Uterus (tissue), 4 donors: ENCODE measurements around the gene GPR17. TPM values are rescaled to one million over a fixed set of nuclear protein-coding genes. Genes with fewer than 3 reads are reported as not detected.
A peak's percentile ranks its signal among the peaks of the same experiment; 100 is the strongest.

Source experiments
- DNase-seq, 2 donors: peaks; one replicate each; pipeline ENCODE4 v3.0.0-alpha.2; 2019 to 2020
- H3K27ac ChIP-seq, 2 donors: fragments of 200-600 bp; sonication (generic); 1 replicate in 1 of 2; 2 replicates in 1 of 2; pipeline ENCODE4 v1.5.1; 2016 to 2018
- H3K27me3 ChIP-seq, 2 donors: fragments of 200-600 bp; sonication (generic); one replicate each; pipeline ENCODE4 v1.5.1; 2018 to 2019; ENCODE audit warnings: control low read depth in 1 of 2
- H3K36me3 ChIP-seq, 2 donors: fragments of 200-600 bp; sonication (generic); one replicate each; pipeline ENCODE4 v1.5.1; 2019; ENCODE audit warnings: control low read depth in 1 of 2
- H3K4me1 ChIP-seq, 2 donors: fragments of 200-600 bp; sonication (generic); one replicate each; pipeline ENCODE4 v1.5.1; 2018 to 2019; ENCODE audit warnings: control low read depth in 1 of 2
- H3K4me3 ChIP-seq, 2 donors: fragments of 200-600 bp; sonication (generic); 1 replicate in 1 of 2; 2 replicates in 1 of 2; pipeline ENCODE4 v1.5.1; 2018 to 2019; ENCODE audit warnings: mild to moderate bottlenecking in 1 of 2
- H3K9me3 ChIP-seq, 2 donors: fragments of 200-600 bp; sonication (generic); one replicate each; pipeline ENCODE4 v1.5.1; 2019; ENCODE audit warnings: control low read depth in 1 of 2
- POLR2A ChIP-seq, 2 donors: fragments of 450-650 bp; IDR thresholded peaks; one replicate each; pipeline ENCODE4 v1.6.1; 2016; ENCODE audit warnings: antibody characterized with exemption in 2 of 2, mild to moderate bottlenecking in 1 of 2, moderate library complexity in 1 of 2
- intact Hi-C: fragments of 100-400 bp; cut with DNase I; formaldehyde crosslinking; loops from one replicate; pipeline ENCODE4 v1.15.1; 2023; ENCODE audit warnings: low total_unique reads
- total RNA-seq, 4 donors: library from RNA; depleted of rRNA in 3 of 4; stranded (reverse); fragments of >200 nt in 3 of 4; gene quantifications; one replicate each; pipeline versions ENCODE4 v1.1.0 to v1.2.4, GENCODE V29; 2014 to 2023
- TF ChIP-seq, protein P1 (sequence below), 4 experiments: fragments of 200-600 bp in 2 of 4; fragments of 450-650 bp in 2 of 4; sonication (generic) in 2 of 4; IDR thresholded peaks; one replicate each; pipeline ENCODE4 v1.5.1; 2016 to 2019; ENCODE audit warnings: antibody characterized with exemption in 4 of 4, mild to moderate bottlenecking in 2 of 4, moderate library complexity in 1 of 4
- donor health status: DM: yes; HTN: yes; CAD: no.

Gene GPR17
- total RNA-seq, 4 donors from 2014 or later = 0.41 TPM; not detected in 3

DNA sequence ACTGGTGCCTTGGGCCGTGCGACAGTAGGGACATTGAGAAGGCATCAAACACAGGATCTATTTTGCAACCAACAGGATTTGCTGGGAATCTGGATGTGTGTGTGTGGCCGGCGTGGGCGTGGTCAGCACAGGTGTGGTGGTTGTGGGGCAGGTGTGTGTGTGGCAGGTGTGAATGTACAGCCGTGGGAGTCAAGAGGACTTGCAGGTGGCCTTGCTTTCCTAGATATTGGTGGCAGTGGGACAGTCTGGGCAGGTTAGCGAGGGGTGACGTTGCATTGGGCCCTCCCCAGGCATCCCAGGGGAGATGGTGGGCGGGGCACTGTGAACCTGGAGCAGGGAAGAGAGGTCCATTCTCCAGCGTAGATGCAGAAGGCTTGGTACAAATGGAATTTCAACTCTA is 32.6 kb downstream of the GPR17 start:
- no peaks in the 10 kb centered on the region for H3K27me3 ChIP-seq
- no peaks in the 10 kb centered on the region for H3K36me3 ChIP-seq
- no peak for DNase-seq
- H3K4me1 ChIP-seq = peaks cover 0 to 15% of the 10 kb centered on the region in 2 donors
- H3K9me3 ChIP-seq = no peaks in the 10 kb centered on the region
- intact Hi-C loops = no loop called here
- TF ChIP-seq POLR2A (IDR thresholded peaks at IDR 0.05) = no peak
- TF ChIP-seq, protein P1, sequence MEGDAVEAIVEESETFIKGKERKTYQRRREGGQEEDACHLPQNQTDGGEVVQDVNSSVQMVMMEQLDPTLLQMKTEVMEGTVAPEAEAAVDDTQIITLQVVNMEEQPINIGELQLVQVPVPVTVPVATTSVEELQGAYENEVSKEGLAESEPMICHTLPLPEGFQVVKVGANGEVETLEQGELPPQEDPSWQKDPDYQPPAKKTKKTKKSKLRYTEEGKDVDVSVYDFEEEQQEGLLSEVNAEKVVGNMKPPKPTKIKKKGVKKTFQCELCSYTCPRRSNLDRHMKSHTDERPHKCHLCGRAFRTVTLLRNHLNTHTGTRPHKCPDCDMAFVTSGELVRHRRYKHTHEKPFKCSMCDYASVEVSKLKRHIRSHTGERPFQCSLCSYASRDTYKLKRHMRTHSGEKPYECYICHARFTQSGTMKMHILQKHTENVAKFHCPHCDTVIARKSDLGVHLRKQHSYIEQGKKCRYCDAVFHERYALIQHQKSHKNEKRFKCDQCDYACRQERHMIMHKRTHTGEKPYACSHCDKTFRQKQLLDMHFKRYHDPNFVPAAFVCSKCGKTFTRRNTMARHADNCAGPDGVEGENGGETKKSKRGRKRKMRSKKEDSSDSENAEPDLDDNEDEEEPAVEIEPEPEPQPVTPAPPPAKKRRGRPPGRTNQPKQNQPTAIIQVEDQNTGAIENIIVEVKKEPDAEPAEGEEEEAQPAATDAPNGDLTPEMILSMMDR (IDR thresholded peaks at IDR 0.05) = no peak
- H3K4me3 ChIP-seq = no peak overlapping the region
- H3K27ac ChIP-seq = no peak overlapping the region

DNA sequence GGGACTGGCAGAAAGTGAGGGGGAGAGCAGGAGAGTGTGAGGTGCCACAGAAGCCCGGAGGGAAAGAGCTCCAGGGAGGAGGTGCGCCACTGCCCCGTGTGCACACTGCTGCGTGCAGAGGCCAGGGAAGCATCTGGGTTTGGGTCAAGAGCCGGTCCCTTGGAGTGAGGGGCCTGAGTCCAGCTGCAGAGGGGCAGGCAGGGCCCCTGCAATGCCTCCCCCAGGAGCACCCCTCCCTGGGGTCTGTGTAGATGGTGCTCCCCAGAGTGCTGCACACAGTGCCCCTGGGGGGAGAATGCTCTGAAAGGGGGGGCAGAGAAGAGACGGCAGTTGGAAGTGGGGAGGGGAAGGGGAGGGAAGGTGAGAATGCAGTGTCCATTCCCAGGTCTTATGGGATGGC is 33.0 kb downstream of the GPR17 start:
- TF ChIP-seq, protein P1 (IDR thresholded peaks at IDR 0.05) = no peak
- no peak for TF ChIP-seq POLR2A (IDR thresholded peaks at IDR 0.05)
- intact Hi-C loops = no loop called here
- DNase-seq = no peak
- Histone ChIP-seq H3K4me1 (peaks cover 0 to 15% of the 10 kb centered on the region in 2 donors), H3K9me3 (no peaks in the 10 kb centered on the region), H3K27me3 (no peaks in the 10 kb centered on the region), H3K27ac (no peak overlapping the region), H3K36me3 (no peaks in the 10 kb centered on the region), H3K4me3 (no peak overlapping the region)

DNA sequence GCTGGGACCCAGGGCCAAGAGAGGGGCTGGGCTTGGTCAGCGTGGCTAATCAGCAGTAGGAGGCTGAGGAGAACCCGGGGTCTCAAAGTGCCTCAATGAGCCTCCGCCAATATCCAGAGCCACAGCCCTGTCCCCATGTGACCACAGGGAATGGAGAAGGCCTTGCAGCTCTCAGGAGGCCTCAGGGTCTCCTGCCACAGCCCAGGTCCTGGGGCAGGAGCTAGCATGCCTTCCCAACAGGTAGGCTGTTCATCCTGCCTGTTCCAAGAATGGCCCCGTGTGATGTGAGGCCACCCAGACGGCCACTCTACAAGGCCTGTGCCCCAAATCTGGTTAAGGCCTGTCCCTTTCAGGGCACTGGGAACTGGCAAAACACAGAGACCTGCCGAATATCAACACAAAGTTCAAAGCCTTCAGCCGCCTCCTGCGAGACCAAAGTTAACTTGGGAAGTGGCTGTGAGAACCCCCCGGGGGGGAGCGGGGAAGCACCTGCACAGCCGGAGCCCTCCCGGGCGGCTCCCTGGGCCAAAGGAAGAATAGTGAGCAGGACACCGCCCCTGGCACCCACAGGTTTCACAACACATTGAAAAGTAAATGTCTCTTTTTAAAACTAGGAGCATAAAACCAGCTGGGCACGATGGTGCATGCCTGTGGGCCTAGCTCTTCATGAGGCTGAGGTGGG is 33.9 kb downstream of the GPR17 start:
- Histone ChIP-seq H3K36me3 (no peaks in the 10 kb centered on the region), H3K9me3 (no peaks in the 10 kb centered on the region), H3K4me1 (peaks cover 0 to 15% of the 10 kb centered on the region in 2 donors), H3K27ac (peak overlapping the region; percentile 70 to 76), H3K4me3 (no peak overlapping the region), H3K27me3 (no peaks in the 10 kb centered on the region)
- no peak for DNase-seq
- intact Hi-C loops = no loop called here
- no peak for TF ChIP-seq POLR2A (IDR thresholded peaks at IDR 0.05)
- TF ChIP-seq, protein P1 (IDR thresholded peaks at IDR 0.05) = no peak

DNA sequence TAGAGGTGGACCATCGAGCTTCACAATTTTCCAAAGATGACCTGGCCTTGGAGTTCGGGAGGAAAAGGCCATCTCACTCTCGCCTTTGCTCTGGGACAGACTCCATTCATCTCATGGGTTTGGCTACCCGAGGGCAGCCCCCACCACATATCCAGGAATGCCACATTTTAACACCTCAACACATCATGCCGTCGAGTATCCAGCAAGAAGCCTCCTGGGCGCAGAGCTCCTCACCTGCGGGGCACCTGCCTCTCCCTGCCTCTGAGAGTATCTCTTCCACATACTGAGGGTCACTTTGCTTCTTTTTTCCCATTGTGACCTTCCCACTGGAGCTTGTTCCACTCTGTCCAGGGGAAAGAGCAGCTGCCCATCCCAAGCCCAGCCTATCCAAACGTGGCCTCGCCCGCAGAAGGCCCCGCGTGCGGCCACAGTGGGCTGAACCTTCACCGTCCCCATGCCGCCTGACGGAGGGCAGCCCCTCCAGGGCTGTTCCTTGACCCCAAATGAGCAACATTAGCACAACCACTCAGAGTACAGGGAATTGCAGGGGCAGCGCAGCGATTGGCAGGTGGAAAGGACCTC is 34.8 kb downstream of the GPR17 start:
- Histone ChIP-seq H3K4me1 (peaks cover 0 to 15% of the 10 kb centered on the region in 2 donors), H3K27me3 (no peaks in the 10 kb centered on the region), H3K27ac (peak overlapping the region; percentile 70 to 76), H3K9me3 (no peaks in the 10 kb centered on the region), H3K36me3 (no peaks in the 10 kb centered on the region), H3K4me3 (peak overlapping the region in 1 of 2 donors; percentile 22)
- intact Hi-C loops = no loop called here
- no peak for DNase-seq
- TF ChIP-seq, protein P1 (IDR thresholded peaks at IDR 0.05) = no peak
- TF ChIP-seq POLR2A (IDR thresholded peaks at IDR 0.05) = no peak

DNA sequence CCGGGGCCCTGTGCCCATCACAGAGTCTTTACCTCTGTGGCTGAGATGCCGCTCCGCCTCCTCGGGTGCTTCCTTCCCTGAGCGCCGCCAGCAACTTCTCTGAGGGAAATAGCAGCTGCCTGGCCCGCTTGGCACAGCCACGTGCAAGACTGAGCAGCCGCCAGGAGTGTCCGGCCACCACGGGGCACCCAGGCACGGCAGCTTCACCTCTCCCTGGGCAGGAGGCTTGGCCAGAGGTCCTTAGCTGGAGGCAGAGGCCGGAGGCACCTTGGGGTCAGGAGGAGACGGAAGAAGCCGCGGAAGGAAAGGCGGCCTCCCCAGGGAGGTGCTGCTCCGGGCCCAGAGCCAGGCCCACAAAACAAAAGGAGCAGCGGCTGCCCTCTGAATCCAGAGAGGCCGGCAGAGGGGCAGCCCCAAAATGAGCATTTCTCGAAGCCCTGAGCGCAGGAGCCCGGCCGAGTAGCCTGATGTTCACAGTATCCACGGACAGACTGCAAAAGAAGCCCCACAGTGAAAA is 35.4 kb downstream of the GPR17 start:
- Histone ChIP-seq H3K4me1 (peaks cover 0 to 15% of the 10 kb centered on the region in 2 donors), H3K27ac (peak overlapping the region; percentile 70 to 76), H3K4me3 (peak overlapping the region; percentile 4 to 22), H3K27me3 (no peaks in the 10 kb centered on the region), H3K9me3 (no peaks in the 10 kb centered on the region), H3K36me3 (no peaks in the 10 kb centered on the region)
- TF ChIP-seq POLR2A (IDR thresholded peaks at IDR 0.05) = no peak
- TF ChIP-seq, protein P1 (IDR thresholded peaks at IDR 0.05) = peak in 1 of 4 experiments; percentile 6
- DNase-seq = peak; percentile 47 to 49
- intact Hi-C loops = no loop called here
